Activated CD8-positive, alpha-beta T cell treated with anti-CD3 and anti-CD28 coated beads, Interleukin-2, amount 10 ng/mL, durations not matched to agents 7 days and 5 days (primary cell): ENCODE data around the gene SKAP1. TPM values are rescaled to one million over a fixed set of nuclear protein-coding genes. Genes with fewer than 3 reads are reported as not detected.
A peak's percentile ranks its signal among the peaks of the same experiment; 100 is the strongest.
"Not testable (repeated sequence)": the region's sequence is repeated elsewhere in the genome, so short reads cannot be mapped to it uniquely, and the experiment has no call there.

Experiments
- ATAC-seq: fragments of 150-1000 bp; cut with Tn5 transposase; one replicate; pipeline ENCODE4 v1.10.0; 2021; ENCODE audit warnings: moderate library complexity
- CTCF ChIA-PET: fragments of 350-600 bp; sonication (Branson Sonifier 250); formaldehyde crosslinking; loops from one replicate; lab custom pipeline; 2021; ENCODE audit warnings: antibody characterized with exemption; lab: Charles Lee
- POLR2A ChIA-PET: fragments of 350-600 bp; sonication (Branson Sonifier 250); formaldehyde crosslinking; loops from one replicate; lab custom pipeline; 2021; ENCODE audit warnings: antibody characterized with exemption; lab: Charles Lee
- DNase-seq: peaks from one replicate; pipeline ENCODE4 v3.0.0-alpha.2; 2020
- H3K27ac Mint-ChIP-seq: one replicate; pipeline ENCODE4 v1.8.0; 2021; ENCODE audit warnings: mild to moderate bottlenecking, mixed read lengths
- H3K27me3 Mint-ChIP-seq: one replicate; pipeline ENCODE4 v1.8.0; 2021; ENCODE audit warnings: low read depth, mixed read lengths
- H3K36me3 Mint-ChIP-seq: one replicate; pipeline ENCODE4 v1.8.0; 2021; ENCODE audit warnings: low read depth, mixed read lengths
- H3K4me1 Mint-ChIP-seq: one replicate; pipeline ENCODE4 v1.8.0; 2021; ENCODE audit warnings: low read depth, mixed read lengths
- H3K4me3 Mint-ChIP-seq: one replicate; pipeline ENCODE4 v1.8.0; 2021; ENCODE audit warnings: mild to moderate bottlenecking, mixed read lengths
- H3K9me3 Mint-ChIP-seq: one replicate; pipeline ENCODE4 v1.8.0; 2022; ENCODE audit warnings: mixed read lengths; ENCODE audit not compliant: insufficient read depth
- total RNA-seq, 2 experiments: library from RNA; stranded (reverse); gene quantifications; one replicate each; pipeline ENCODE4 v1.2.3, GENCODE V29; 2021

Gene SKAP1
- total RNA-seq, 2 experiments from 2014 or later, result 93.8 to 94.1 TPM

- Mint-ChIP-seq H3K27ac (peak overlapping the region; percentile 32), H3K9me3 (no peaks in the 10 kb centered on the region), H3K4me3 (no peak overlapping the region), H3K4me1 (peaks cover 17% of the 10 kb centered on the region), H3K36me3 (peaks cover 44% of the 10 kb centered on the region), H3K27me3 (no peaks in the 10 kb centered on the region)
- ATAC-seq (no peak), DNase-seq (no peak)
- ChIA-PET CTCF (interaction anchor here (0.9 to 1.2 kb wide), 3 partner anchors 17 to 225 kb away, joined by 3 read pairs; partner anchors contain the start of gene HOXB5), POLR2A (no interaction called here)
Observed at GRCh38 chr17:48368352-48368908, 61.6 kb downstream of the SKAP1 start.

- H3K27ac Mint-ChIP-seq, result no peak overlapping the region
- no peak for ATAC-seq
- no peak overlapping the region for H3K4me3 Mint-ChIP-seq
- peaks cover 9% of the 10 kb centered on the region for H3K4me1 Mint-ChIP-seq
- H3K9me3 Mint-ChIP-seq, result no peaks in the 10 kb centered on the region
- no peaks in the 10 kb centered on the region for H3K27me3 Mint-ChIP-seq
- DNase-seq, result no peak
- CTCF ChIA-PET, result interaction anchor here (0.7 to 3.3 kb wide), 10 partner anchors 9 to 230 kb away, joined by 3 to 35 read pairs (median 4); partner anchors contain the start of gene HOXB5
- POLR2A ChIA-PET, result no interaction called here
- peaks cover 38% of the 10 kb centered on the region for H3K36me3 Mint-ChIP-seq
Observed at GRCh38 chr17:48363161-48363560, 66.9 kb downstream of the SKAP1 start.

- H3K4me1 Mint-ChIP-seq, H3K27me3 Mint-ChIP-seq, H3K27ac Mint-ChIP-seq, H3K9me3 Mint-ChIP-seq, ATAC-seq, CTCF ChIA-PET, H3K4me3 Mint-ChIP-seq, DNase-seq: not testable (repeated sequence)
- H3K36me3 Mint-ChIP-seq, result peaks cover 28% of the 10 kb centered on the region
- POLR2A ChIA-PET, result interaction anchor here (0.6 kb wide), 2 partner anchors 30 to 59 kb away, joined by 3 read pairs; no protein-coding TSS in a partner anchor
Observed at GRCh38 chr17:48360861-48361633, 69.0 kb downstream of the SKAP1 start.

GRCh38 chr17:48357779-48358602, 72.0 kb downstream of the SKAP1 start:
- H3K4me3 Mint-ChIP-seq, result no peak overlapping the region
- ChIA-PET CTCF (interaction anchor here (1.1 kb wide), 1 partner anchor 278 kb away, joined by 3 read pairs; no protein-coding TSS in a partner anchor), POLR2A (no interaction called here)
- H3K27me3 Mint-ChIP-seq, result no peaks in the 10 kb centered on the region
- H3K9me3 Mint-ChIP-seq, result no peaks in the 10 kb centered on the region
- no peak overlapping the region for H3K27ac Mint-ChIP-seq
- ATAC-seq (no peak), DNase-seq (no peak)
- H3K36me3 Mint-ChIP-seq, result peaks cover 14% of the 10 kb centered on the region
- H3K4me1 Mint-ChIP-seq, result peaks cover 7% of the 10 kb centered on the region

GRCh38 chr17:48356866-48357265, 73.1 kb downstream of the SKAP1 start:
- H3K36me3 Mint-ChIP-seq, result peaks cover 8% of the 10 kb centered on the region
- H3K27ac Mint-ChIP-seq, result no peak overlapping the region
- no peaks in the 10 kb centered on the region for H3K9me3 Mint-ChIP-seq
- H3K4me3 Mint-ChIP-seq, result no peak overlapping the region
- ChIA-PET CTCF (no interaction called here), POLR2A (no interaction called here)
- no peaks in the 10 kb centered on the region for H3K27me3 Mint-ChIP-seq
- DNase-seq (no peak), ATAC-seq (no peak)
- H3K4me1 Mint-ChIP-seq, result peaks cover 13% of the 10 kb centered on the region

- POLR2A ChIA-PET, result interaction anchor here (0.6 kb wide), 1 partner anchor 140 kb away, joined by 3 read pairs; no protein-coding TSS in a partner anchor
Observed at GRCh38 chr17:48352630-48353029, 77.4 kb downstream of the SKAP1 start.

GRCh38 chr17:48351911-48352332, 78.1 kb downstream of the SKAP1 start:
- Mint-ChIP-seq H3K27me3 (no peaks in the 10 kb centered on the region), H3K36me3 (peaks cover 12% of the 10 kb centered on the region), H3K27ac (no peak overlapping the region), H3K9me3 (no peaks in the 10 kb centered on the region), H3K4me3 (peak overlapping the region; percentile 10), H3K4me1 (peaks cover 14% of the 10 kb centered on the region)
- no peak for ATAC-seq
- POLR2A ChIA-PET, result interaction anchor here (0.6 kb wide), 1 partner anchor 141 kb away, joined by 3 read pairs; no protein-coding TSS in a partner anchor
- CTCF ChIA-PET, result interaction anchor here (0.6 to 7.8 kb wide), 52 partner anchors 8 to 266 kb away, joined by 3 to 92 read pairs (median 5); partner anchors contain the start of genes HOXB3 and HOXB5
- DNase-seq, result no peak

More at GRCh38 chr17:48352630-48353029, 77.4 kb downstream of the SKAP1 start:
- H3K4me3 Mint-ChIP-seq, result no peak overlapping the region
- H3K36me3 Mint-ChIP-seq, result peaks cover 12% of the 10 kb centered on the region
- H3K9me3 Mint-ChIP-seq, result no peaks in the 10 kb centered on the region
- no peaks in the 10 kb centered on the region for H3K27me3 Mint-ChIP-seq
- DNase-seq (no peak), ATAC-seq (no peak)
- CTCF ChIA-PET, result interaction anchor here (0.7 to 7.8 kb wide), 40 partner anchors 11 to 266 kb away, joined by 3 to 92 read pairs (median 6); partner anchors contain the start of genes HOXB3 and HOXB5
- no peak overlapping the region for H3K27ac Mint-ChIP-seq
- peaks cover 14% of the 10 kb centered on the region for H3K4me1 Mint-ChIP-seq

- ATAC-seq, result no peak
- no peaks in the 10 kb centered on the region for H3K9me3 Mint-ChIP-seq
- no peaks in the 10 kb centered on the region for H3K27me3 Mint-ChIP-seq
- POLR2A ChIA-PET, result no interaction called here
- peaks cover 24% of the 10 kb centered on the region for H3K4me1 Mint-ChIP-seq
- H3K4me3 Mint-ChIP-seq, result no peak overlapping the region
- H3K36me3 Mint-ChIP-seq, result peaks cover 28% of the 10 kb centered on the region
- no peak for DNase-seq
- no peak overlapping the region for H3K27ac Mint-ChIP-seq
- CTCF ChIA-PET, result interaction anchor here (1.2 to 7.8 kb wide), 9 partner anchors 9 to 270 kb away, joined by 3 to 92 read pairs (median 4); partner anchors contain the start of gene HOXB5
Observed at GRCh38 chr17:48348352-48348751, 81.7 kb downstream of the SKAP1 start.

GRCh38 chr17:48347177-48347576, 82.8 kb downstream of the SKAP1 start:
- POLR2A ChIA-PET, result no interaction called here
- CTCF ChIA-PET, result interaction anchor here (1.0 to 7.8 kb wide), 6 partner anchors 11 to 246 kb away, joined by 3 to 92 read pairs (median 14); partner anchors contain the start of gene HOXB5
- peaks cover 33% of the 10 kb centered on the region for H3K36me3 Mint-ChIP-seq

GRCh38 chr17:48344251-48344650, 85.8 kb downstream of the SKAP1 start:
- no peaks in the 10 kb centered on the region for H3K9me3 Mint-ChIP-seq
- peaks cover 33% of the 10 kb centered on the region for H3K36me3 Mint-ChIP-seq
- H3K27ac Mint-ChIP-seq, result no peak overlapping the region
- ATAC-seq (no peak), DNase-seq (no peak)
- CTCF ChIA-PET, result interaction anchor here (1.2 to 3.9 kb wide), 4 partner anchors 8 to 249 kb away, joined by 3 to 23 read pairs (median 3); no protein-coding TSS in a partner anchor
- no peak overlapping the region for H3K4me3 Mint-ChIP-seq
- peaks cover 16% of the 10 kb centered on the region for H3K4me1 Mint-ChIP-seq
- POLR2A ChIA-PET, result no interaction called here
- H3K27me3 Mint-ChIP-seq, result no peaks in the 10 kb centered on the region

More at GRCh38 chr17:48347177-48347576, 82.8 kb downstream of the SKAP1 start:
- no peak overlapping the region for H3K27ac Mint-ChIP-seq
- no peak overlapping the region for H3K4me3 Mint-ChIP-seq
- H3K9me3 Mint-ChIP-seq, result no peaks in the 10 kb centered on the region
- ATAC-seq, result no peak
- H3K27me3 Mint-ChIP-seq, result no peaks in the 10 kb centered on the region
- DNase-seq, result no peak
- H3K4me1 Mint-ChIP-seq, result peaks cover 22% of the 10 kb centered on the region

GRCh38 chr17:48340916-48341315, 89.1 kb downstream of the SKAP1 start:
- DNase-seq (no peak), ATAC-seq (no peak)
- Mint-ChIP-seq H3K36me3 (peaks cover 35% of the 10 kb centered on the region), H3K27me3 (no peaks in the 10 kb centered on the region), H3K4me1 (peaks cover 15% of the 10 kb centered on the region), H3K9me3 (no peaks in the 10 kb centered on the region), H3K27ac (no peak overlapping the region), H3K4me3 (no peak overlapping the region)
- ChIA-PET POLR2A (no interaction called here), CTCF (interaction anchor here (0.8 to 4.1 kb wide), 5 partner anchors 11 to 363 kb away, joined by 3 to 14 read pairs (median 3); partner anchors contain the start of gene HOXB5)
